Neural cell (in vitro differentiated cells): Measurements from ENCODE around the gene IGSF9B. TPM values are rescaled to one million over a fixed set of nuclear protein-coding genes. Genes with fewer than 3 reads are reported as not detected.

Experiments
- H2AFZ ChIP-seq: fragments of 200-600, 300-800 bp; sonication (generic), shearing (Covaris generic); 2 replicates; pipeline ENCODE4 v1.6.0; 2014; ENCODE audit warnings: low read depth, mild to moderate bottlenecking, antibody characterized with exemption, low read length, moderate library complexity
- H3F3A ChIP-seq: fragments of 200-600 bp; shearing (Covaris generic); 2 replicates; pipeline ENCODE4 v1.6.1; 2016; ENCODE audit warnings: mild to moderate bottlenecking, moderate library complexity, mixed read lengths, antibody characterized with exemption, low read length; ENCODE audit not compliant: insufficient read depth, poor library complexity, severe bottlenecking
- H3K27ac ChIP-seq: fragments of 200-600, 300-800 bp; sonication (generic), shearing (Covaris generic); 2 replicates; pipeline ENCODE4 v1.5.1; 2014; ENCODE audit warnings: mild to moderate bottlenecking, low read length, moderate library complexity
- H3K27me3 ChIP-seq: fragments of 300-800, 200-600 bp; sonication (generic), shearing (Covaris generic); 2 replicates; pipeline ENCODE4 v1.6.0; 2014; ENCODE audit warnings: mild to moderate bottlenecking, low read depth, low read length, moderate library complexity; ENCODE audit not compliant: insufficient read depth
- H3K36me3 ChIP-seq: fragments of 300-800, 200-600 bp; sonication (generic), shearing (Covaris generic); 2 replicates; pipeline ENCODE4 v1.5.1; 2014; ENCODE audit warnings: mild to moderate bottlenecking, antibody characterized with exemption, low read length, moderate library complexity; ENCODE audit not compliant: insufficient read depth
- H3K4me2 ChIP-seq: fragments of 300-800, 200-600 bp; sonication (generic), shearing (Covaris generic); 2 replicates; pipeline ENCODE4 v1.6.0; 2014; ENCODE audit warnings: mild to moderate bottlenecking, low read length
- H3K4me3 ChIP-seq: fragments of 300-800, 200-600 bp; sonication (generic), shearing (Covaris generic); 2 replicates; pipeline ENCODE4 v1.5.1; 2014; ENCODE audit warnings: mild to moderate bottlenecking, low read length, moderate library complexity
- H3K79me2 ChIP-seq: fragments of 200-600 bp; shearing (Covaris generic); replicated peaks from 2 replicates; pipeline ENCODE4 v1.6.0; 2014; ENCODE audit warnings: mild to moderate bottlenecking, low read length, moderate library complexity; ENCODE audit not compliant: insufficient read depth
- H3K9ac ChIP-seq: fragments of 300-800, 200-600 bp; sonication (generic), shearing (Covaris generic); 2 replicates; pipeline ENCODE4 v1.6.1; 2016; ENCODE audit warnings: mild to moderate bottlenecking, low read length, mixed read lengths
- H3K9me2 ChIP-seq: fragments of 200-600 bp; shearing (Covaris generic); 2 replicates; pipeline ENCODE4 v1.6.1; 2016; ENCODE audit warnings: mild to moderate bottlenecking, low read length, mixed read lengths; ENCODE audit not compliant: insufficient read depth
- H3K9me3 ChIP-seq: fragments of 200-600, 300-800 bp; sonication (generic), shearing (Covaris generic); 2 replicates; pipeline ENCODE4 v1.6.1; 2016; ENCODE audit warnings: mild to moderate bottlenecking, mixed run types, low read length, moderate library complexity, mixed read lengths
- H4K20me1 ChIP-seq: fragments of 200-600 bp; shearing (Covaris generic); 2 replicates; pipeline ENCODE4 v1.6.1; 2016; ENCODE audit warnings: mild to moderate bottlenecking, mixed run types; ENCODE audit not compliant: insufficient read depth
- CTCF ChIP-seq: fragments of 450-650 bp; IDR thresholded peaks from 2 replicates; pipeline ENCODE4 v1.5.1; 2014; ENCODE audit warnings: antibody characterized with exemption, mild to moderate bottlenecking, moderate library complexity; ENCODE audit not compliant: poor library complexity, severe bottlenecking
- EP300 ChIP-seq: fragments of 450-650 bp; conservative IDR thresholded peaks from 2 replicates; pipeline ENCODE4 v1.6.1; 2014; ENCODE audit warnings: antibody characterized with exemption, mild to moderate bottlenecking, moderate library complexity; ENCODE audit not compliant: poor library complexity, severe bottlenecking
- EZH2 ChIP-seq: fragments of 200-600, 300-800 bp; shearing (Covaris generic), sonication (generic); IDR thresholded peaks from 2 replicates; pipeline ENCODE4 v1.6.1; 2014; ENCODE audit warnings: antibody characterized with exemption, low read length, borderline replicate concordance, mild to moderate bottlenecking; ENCODE audit not compliant: insufficient read depth, poor library complexity, severe bottlenecking
- MXI1 ChIP-seq: fragments of 450-650 bp; conservative IDR thresholded peaks from 2 replicates; pipeline ENCODE4 v1.6.1; 2014; ENCODE audit warnings: antibody characterized with exemption, mild to moderate bottlenecking; ENCODE audit not compliant: poor library complexity, severe bottlenecking
- POLR2AphosphoS5 ChIP-seq: IDR thresholded peaks from 2 replicates; pipeline ENCODE4 v1.6.1; 2012
- RAD21 ChIP-seq: fragments of 450-650 bp; conservative IDR thresholded peaks from 2 replicates; pipeline ENCODE4 v1.6.1; 2014; ENCODE audit warnings: antibody characterized with exemption, mild to moderate bottlenecking, moderate library complexity
- REST ChIP-seq: IDR thresholded peaks from 2 replicates; pipeline ENCODE4 v1.6.1; 2012; ENCODE audit warnings: borderline replicate concordance
- SMC3 ChIP-seq: fragments of 450-650 bp; conservative IDR thresholded peaks from 2 replicates; pipeline ENCODE4 v1.6.1; 2014; ENCODE audit warnings: antibody characterized with exemption, mild to moderate bottlenecking, moderate library complexity; ENCODE audit not compliant: poor library complexity
- TAF1 ChIP-seq: IDR thresholded peaks from 2 replicates; pipeline ENCODE4 v1.6.1; 2012; ENCODE audit warnings: low read depth
- polyA plus RNA-seq: library from polyadenylated mRNA; depleted of rRNA; stranded (reverse); fragments of >200 nt; gene quantifications from 2 replicates; pipeline ENCODE4 v1.2.3, GENCODE V29; 2014

Gene IGSF9B
- polyA plus RNA-seq, 1 donor from 2014 or later = 2.3 TPM

DNA sequence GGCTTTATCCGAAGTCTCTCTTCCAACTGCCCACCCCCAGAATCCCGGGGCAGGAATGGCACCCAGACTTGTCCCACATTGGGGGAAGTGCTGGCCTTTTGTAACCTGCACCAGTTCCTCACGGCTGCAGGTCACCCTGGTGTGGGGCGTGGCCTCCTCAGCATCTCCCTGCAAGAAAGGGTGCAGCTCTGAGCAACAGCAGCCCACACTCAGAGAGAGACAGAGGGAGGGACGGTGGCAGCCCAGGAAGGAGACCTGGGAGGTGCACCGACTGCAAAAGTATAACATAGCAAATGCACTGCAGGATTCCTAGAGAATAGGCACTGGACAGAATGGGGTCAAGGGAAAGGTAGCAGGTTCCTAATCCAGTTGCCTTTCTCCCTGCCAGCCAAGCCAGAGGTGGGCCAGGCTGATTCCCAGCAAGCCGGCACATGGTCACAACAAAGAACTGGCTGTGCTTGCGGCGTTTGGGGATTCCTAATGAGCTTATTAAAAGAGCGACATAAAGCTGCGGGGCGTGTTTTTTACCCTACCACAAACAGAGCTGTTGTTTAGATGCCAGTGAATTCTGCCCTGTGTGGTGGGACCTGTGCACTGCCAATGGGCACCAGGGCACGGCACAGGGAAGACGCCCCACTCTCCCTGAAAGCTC lies 18.2 kb upstream of the IGSF9B start:
- Histone ChIP-seq H3K27ac (no peak overlapping the region), H3K79me2 (no peaks in the 10 kb centered on the region)
- TF ChIP-seq POLR2AphosphoS5 (no peak), REST (no peak), EP300 (no peak), CTCF (no peak), MXI1 (no peak), EZH2 (no peak), RAD21 (no peak), SMC3 (no peak), TAF1 (no peak)

DNA sequence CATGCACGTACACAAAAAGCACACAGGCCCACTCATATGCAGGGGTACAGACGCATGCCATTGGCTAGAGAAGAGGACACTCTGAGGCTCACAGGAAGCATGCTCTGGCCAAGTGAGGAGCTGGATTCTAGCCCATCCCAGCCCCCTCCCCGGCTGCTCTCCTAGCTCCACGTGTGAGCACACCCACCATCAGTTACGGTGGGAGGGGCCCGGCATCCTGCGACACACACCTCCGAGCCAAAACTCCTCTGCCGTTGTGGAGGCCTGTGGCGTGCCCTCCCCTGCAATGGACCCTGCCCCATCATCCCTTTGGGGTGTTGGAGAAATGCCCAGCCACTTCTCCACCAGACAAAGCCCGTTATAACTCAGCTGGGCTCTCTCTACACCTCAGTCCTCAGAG lies 15.1 kb upstream of the IGSF9B start:
- no peaks in the 10 kb centered on the region for H3F3A ChIP-seq
- H3K9me2 ChIP-seq = no peaks in the 10 kb centered on the region
- no peaks in the 10 kb centered on the region for H4K20me1 ChIP-seq
- no peak overlapping the region for H3K9ac ChIP-seq
- no peaks in the 10 kb centered on the region for H3K79me2 ChIP-seq
- no peak overlapping the region for H3K4me2 ChIP-seq
- no peaks in the 10 kb centered on the region for H3K36me3 ChIP-seq
- H3K27me3 ChIP-seq = no peaks in the 10 kb centered on the region
- no peak overlapping the region for H2AFZ ChIP-seq
- no peak overlapping the region for H3K27ac ChIP-seq
- H3K9me3 ChIP-seq = no peaks in the 10 kb centered on the region
- no peak overlapping the region for H3K4me3 ChIP-seq
- TF ChIP-seq EP300 = no peak
- no peak for TF ChIP-seq MXI1
- TF ChIP-seq CTCF = no peak
- TF ChIP-seq TAF1 = no peak
- TF ChIP-seq REST = no peak
- no peak for TF ChIP-seq POLR2AphosphoS5
- no peak for TF ChIP-seq SMC3
- TF ChIP-seq EZH2 = no peak
- TF ChIP-seq RAD21 = no peak

More for the DNA sequence above, 18.2 kb upstream of the IGSF9B start:
- Histone ChIP-seq H3F3A (no peaks in the 10 kb centered on the region), H4K20me1 (no peaks in the 10 kb centered on the region), H3K9me2 (no peaks in the 10 kb centered on the region), H3K4me3 (no peak overlapping the region), H3K9me3 (no peaks in the 10 kb centered on the region), H2AFZ (no peak overlapping the region), H3K36me3 (no peaks in the 10 kb centered on the region), H3K9ac (no peak overlapping the region), H3K27me3 (no peaks in the 10 kb centered on the region), H3K4me2 (no peak overlapping the region)
